Heart left ventricle (tissue), 16 donors: Measurements from ENCODE around the gene HAGHL. TPM values are rescaled to one million over a fixed set of nuclear protein-coding genes. Genes with fewer than 3 reads are reported as not detected.

ENCODE experiments used
- ATAC-seq, 4 donors: fragments of 200-7000 bp; cut with Tn5 transposase; one replicate each; pipeline ENCODE4 v1.9.1; 2020 to 2022; ENCODE audit warnings: moderate library complexity in 4 of 4, mild to moderate bottlenecking in 3 of 4, moderate number of reproducible peaks in 1 of 4
- DNase-seq, 5 donors: peaks; one replicate each; pipeline ENCODE4 v3.0.0-alpha.2; 2020
- H3K27ac ChIP-seq, 12 donors: fragments of 200-600 bp; sonication (generic) in 4 of 12; one replicate each; pipeline versions ENCODE4 v1.5.0 to v1.8.0; 2016 to 2022; ENCODE audit warnings: mild to moderate bottlenecking in 2 of 12
- H3K27me3 ChIP-seq, 9 donors: fragments of 200-600 bp; sonication (generic) in 2 of 9; one replicate each; pipeline versions ENCODE4 v1.5.1 to v1.8.0; 2016 to 2022; ENCODE audit warnings: mild to moderate bottlenecking in 3 of 9
- H3K36me3 ChIP-seq, 9 donors: fragments of 200-600 bp; sonication (generic) in 2 of 9; one replicate each; pipeline versions ENCODE4 v1.5.0 to v1.8.0; 2018 to 2022; ENCODE audit warnings: mild to moderate bottlenecking in 2 of 9
- H3K4me1 ChIP-seq, 12 donors: fragments of 200-600 bp; sonication (generic) in 4 of 12; one replicate each; pipeline versions ENCODE4 v1.5.0 to v1.8.0; 2016 to 2022; ENCODE audit warnings: mild to moderate bottlenecking in 3 of 12
- H3K4me3 ChIP-seq, 12 donors: fragments of 200-600 bp; sonication (generic) in 4 of 12; one replicate each; pipeline versions ENCODE4 v1.5.0 to v1.8.0; 2017 to 2022; ENCODE audit warnings: mild to moderate bottlenecking in 9 of 12, moderate library complexity in 4 of 12
- H3K9me3 ChIP-seq, 12 donors: fragments of 200-600 bp; sonication (generic) in 4 of 12; one replicate each; pipeline versions ENCODE4 v1.5.0 to v1.8.0; 2016 to 2022; ENCODE audit warnings: mild to moderate bottlenecking in 1 of 12
- CTCF ChIP-seq, 12 donors: fragments of 200-600 bp; sonication (generic) in 4 of 12; IDR thresholded peaks; one replicate each; pipeline versions ENCODE4 v1.5.0 to v1.8.0; 2018 to 2022; ENCODE audit warnings: antibody characterized with exemption in 12 of 12, mild to moderate bottlenecking in 5 of 12
- POLR2A ChIP-seq, 2 donors: fragments of 450-650 bp; IDR thresholded peaks; one replicate each; pipeline ENCODE4 v1.6.1; 2017; ENCODE audit warnings: antibody characterized with exemption in 2 of 2, mild to moderate bottlenecking in 2 of 2, moderate library complexity in 2 of 2
- WGBS, 4 donors: extraction: QIAGEN DNeasy Blood & Tissue Kit in 2 of 4; methylation state at CpG; one replicate each; pipeline versions ENCODE4 v1.1.5 to v1.1.7; 2013 to 2018; 5-methylcytosine and 5-hydroxymethylcytosine counted together
- intact Hi-C, 10 donors: fragments of 100-400 bp; cut with DNase I; formaldehyde crosslinking; loops; one replicate each; pipeline versions ENCODE4 v1.11.1 to v1.14.2; 2022
- polyA plus RNA-seq, 2 donors: library from polyadenylated mRNA; stranded (reverse); fragments of 200-250 nt; gene quantifications; one replicate each; pipeline ENCODE4 v1.2.3, GENCODE V29; 2013
- total RNA-seq, 9 donors: library from RNA; depleted of rRNA in 2 of 9; stranded (reverse); fragments of >200 nt in 2 of 9; fragmentation: NEBNext Ultra II Directional in 3 of 9; extraction: Animal tissue kit (Norgen Biotek cat#: 25700) in 3 of 9; gene quantifications; one replicate each; pipeline versions ENCODE4 v1.1.0 to v1.2.4, GENCODE V29; 2016 to 2023
- donor health status: ischemic (EF 13 %, LVEDD 7.1; RV severe dilation, severe dysfunction).
- donor health status: healthy with polysubstance abuse.
- donor health status: DM: no; HTN: yes; CAD: no.
- donor health status: DM: no; HTN: no; CAD: no.
- donor health status: ischemic (EF 25% LVEDD 6.9; RV normal size, moderate dysfunction).
- donor health status: ischemic (EF 25% LVEDD 5.7; RV mildly dilated, moderate dysfunction).
- donor health status: healthy.
- donor health status: DM: yes; HTN: yes; CAD: no.
- donor health status: ischemic (EF 35%, LVEDD 5.7; RV mildly dilated, moderate dysfunction).
- donor health status: nonischemic (EF 11% LVEDD 7.7; RV severe dilation, severe dysfunction).
- donor health status: DM: yes; HTN: yes; CAD: no.
- donor health status: PGD.
- donor health status: ischemic (EF 29% LVEDD 5.4; RV normal size, mild dysfunction).
- donor health status: nonischemic (EF 23%, LVEDD 6.1; RV moderate dilation, normal function).

The HAGHL gene
- total and polyA plus RNA-seq, 11 donors, result 5.0 to 44.2 (median 11.9) TPM

GRCh38 chr16:683396-684070, 43.4 kb upstream of the HAGHL start:
- ATAC-seq (no peak), DNase-seq (peak in 1 of 5 donors; percentile 33)
- peak overlapping the region in 11 of 12 donors; percentile 54 to 91 (median 76) for H3K27ac ChIP-seq
- H3K36me3 ChIP-seq, result peaks cover 0 to 41% (median 24%) of the 10 kb centered on the region in 9 donors
- TF ChIP-seq POLR2A (IDR thresholded peaks at IDR 0.05) (no peak), CTCF (IDR thresholded peaks at IDR 0.05) (no peak)
- H3K4me3 ChIP-seq, result peak overlapping the region; percentile 46 to 86 (median 64)
- H3K4me1 ChIP-seq, result peaks cover 14 to 68% (median 52%) of the 10 kb centered on the region in 12 donors
- H3K9me3 ChIP-seq, result no peaks in the 10 kb centered on the region
- 13 to 26% (median 16%) methylated on average over 22 to 57 of the region's 57 CpGs for WGBS, 4 donors
- no peaks in the 10 kb centered on the region for H3K27me3 ChIP-seq
- intact Hi-C loops, result no loop called here

- H3K27me3 ChIP-seq, result no peaks in the 10 kb centered on the region
- peak within 1 kb of the TSS in 11 of 12 donors; percentile 62 to 91 (median 79) for H3K27ac ChIP-seq
- H3K4me3 ChIP-seq, result peak within 1 kb of the TSS; percentile 46 to 86 (median 64)
- H3K9me3 ChIP-seq, result no peaks in the 10 kb centered on the region
- DNase-seq (peak; percentile 98 to 99 (median 98)), ATAC-seq (peak; percentile 72 to 83 (median 74))
- H3K36me3 ChIP-seq, result peaks cover 0 to 41% (median 24%) of the 10 kb centered on the region in 9 donors
- WGBS, 4 donors, result 2 to 7% (median 4%) methylated on average over 19 to 91 of the region's 91 CpGs
- intact Hi-C loops, result no loop called here
- TF ChIP-seq POLR2A (IDR thresholded peaks at IDR 0.05), result peak in 1 of 2 donors; percentile 80
- TF ChIP-seq CTCF (IDR thresholded peaks at IDR 0.05), result no peak
- peaks cover 14 to 70% (median 52%) of the 10 kb centered on the region in 12 donors for H3K4me1 ChIP-seq
Observed at GRCh38 chr16:684071-684794, 42.7 kb upstream of the HAGHL start, which contains the start of gene JMJD8. Gene JMJD8 (minus strand): TSS chr16:684334. CDS start chr16:684319, 15 bp downstream.

- ATAC-seq (no peak), DNase-seq (peak in 1 of 5 donors; percentile 51)
- no peak for TF ChIP-seq CTCF (IDR thresholded peaks at IDR 0.05)
- TF ChIP-seq POLR2A (IDR thresholded peaks at IDR 0.05), result no peak
- peaks cover 0 to 41% (median 24%) of the 10 kb centered on the region in 9 donors for H3K36me3 ChIP-seq
- H3K27ac ChIP-seq, result peak overlapping the region in 5 of 12 donors; percentile 62 to 86 (median 76)
- peak overlapping the region; percentile 46 to 86 (median 64) for H3K4me3 ChIP-seq
- peaks cover 14 to 74% (median 55%) of the 10 kb centered on the region in 12 donors for H3K4me1 ChIP-seq
- intact Hi-C loops, result no loop called here
- 92 to 94% (median 94%) methylated on average over 45 to 61 of the region's 61 CpGs for WGBS, 4 donors
- no peaks in the 10 kb centered on the region for H3K27me3 ChIP-seq
- no peaks in the 10 kb centered on the region for H3K9me3 ChIP-seq
Observed at GRCh38 chr16:684961-685696, 41.8 kb upstream of the HAGHL start.
